Heart right ventricle (tissue), 16 donors: ENCODE data around the gene RNF227. TPM values are rescaled to one million over a fixed set of nuclear protein-coding genes. Genes with fewer than 3 reads are reported as not detected.

Source experiments
- ATAC-seq, 8 donors: fragments of 200-7000 bp; cut with Tn5 transposase; one replicate each; pipeline ENCODE4 v1.9.1; 2020; ENCODE audit warnings: mild to moderate bottlenecking in 8 of 8, moderate library complexity in 8 of 8, moderate number of reproducible peaks in 1 of 8
- DNase-seq, 2 donors: peaks; one replicate each; pipeline ENCODE4 v3.0.0-alpha.2; 2020
- H3K27ac ChIP-seq, 10 donors: fragments of 200-600 bp; sonication (generic) in 2 of 10; one replicate each; pipeline versions ENCODE4 v1.5.0 to v1.8.0; 2020 to 2022; ENCODE audit warnings: mild to moderate bottlenecking in 3 of 10
- H3K27me3 ChIP-seq, 7 donors: fragments of 200-600 bp; one replicate each; pipeline ENCODE4 v1.8.0; 2021 to 2022; ENCODE audit warnings: mild to moderate bottlenecking in 2 of 7
- H3K36me3 ChIP-seq, 9 donors: fragments of 200-600 bp; sonication (generic) in 1 of 9; one replicate each; pipeline versions ENCODE4 v1.5.0 to v1.8.0; 2020 to 2022; ENCODE audit warnings: mild to moderate bottlenecking in 2 of 9
- H3K4me1 ChIP-seq, 9 donors: fragments of 200-600 bp; sonication (generic) in 1 of 9; one replicate each; pipeline versions ENCODE4 v1.5.0 to v1.8.0; 2020 to 2022; ENCODE audit warnings: mild to moderate bottlenecking in 4 of 9
- H3K4me3 ChIP-seq, 10 donors: fragments of 200-600 bp; sonication (generic) in 2 of 10; one replicate each; pipeline versions ENCODE4 v1.5.0 to v1.8.0; 2020 to 2022; ENCODE audit warnings: mild to moderate bottlenecking in 7 of 10, moderate library complexity in 2 of 10
- H3K9me3 ChIP-seq, 11 donors: fragments of 200-600 bp in 10 of 11; sonication (generic) in 2 of 11; one replicate each; pipeline versions ENCODE4 v1.5.0 to v1.8.0; 2013 to 2022; ENCODE audit warnings: mild to moderate bottlenecking in 2 of 11, control low read depth in 1 of 11, moderate library complexity in 1 of 11
- WGBS, 2 donors: extraction: QIAGEN DNeasy Blood & Tissue Kit; methylation state at CpG; one replicate each; pipeline ENCODE4 v1.1.7; 2013; ENCODE audit warnings: inconsistent platforms in 1 of 2; 5-methylcytosine and 5-hydroxymethylcytosine counted together
- intact Hi-C, 10 donors: fragments of 100-400 bp; cut with DNase I; formaldehyde crosslinking; loops; one replicate each; pipeline versions ENCODE4 v1.11.1 to v1.14.2; 2022
- polyA plus RNA-seq, 2 donors: library from polyadenylated mRNA; stranded (reverse); fragments of 200-250 nt; gene quantifications; one replicate each; pipeline ENCODE4 v1.2.3, GENCODE V29; 2013
- total RNA-seq, 10 donors: library from RNA; stranded (reverse); fragmentation: NEBNext Ultra II Directional in 3 of 10; extraction: Animal tissue kit (Norgen Biotek cat#: 25700) in 3 of 10; gene quantifications; one replicate each; pipeline versions ENCODE4 v1.2.1 to v1.2.4, GENCODE V29; 2021 to 2023
- TF ChIP-seq, protein P1 (sequence below), 9 donors: fragments of 200-600 bp; sonication (generic) in 2 of 9; IDR thresholded peaks; one replicate each; pipeline versions ENCODE4 v1.5.0 to v1.8.0; 2021 to 2022; ENCODE audit warnings: antibody characterized with exemption in 9 of 9, mild to moderate bottlenecking in 5 of 9, moderate library complexity in 1 of 9
- donor health status: Arrhythmogenic right ventricular cardiomyopathy.
- donor health status: ischemic (EF 13 %, LVEDD 7.1; RV severe dilation, severe dysfunction).
- donor health status: healthy with polysubstance abuse.
- donor health status: DM: no; HTN: yes; CAD: no.
- donor health status: DM: no; HTN: no; CAD: no.
- donor health status: ischemic (EF 25% LVEDD 6.9; RV normal size, moderate dysfunction).
- donor health status: ischemic (EF 25% LVEDD 5.7; RV mildly dilated, moderate dysfunction).
- donor health status: healthy.
- donor health status: DM: yes; HTN: yes; CAD: no.
- donor health status: Ischemic cardiomyopathy.
- donor health status: ischemic (EF 35%, LVEDD 5.7; RV mildly dilated, moderate dysfunction).
- donor health status: nonischemic (EF 11% LVEDD 7.7; RV severe dilation, severe dysfunction).
- donor health status: DM: yes; HTN: yes; CAD: no.
- donor health status: PGD.
- donor health status: ischemic (EF 29% LVEDD 5.4; RV normal size, mild dysfunction).
- donor health status: nonischemic (EF 23%, LVEDD 6.1; RV moderate dilation, normal function).

The RNF227 gene
- total and polyA plus RNA-seq, 12 donors: 0.15 to 1.9 (median 0.93) TPM

- no peak for ATAC-seq
- H3K9me3 ChIP-seq: no peaks in the 10 kb centered on the region
- no peaks in the 10 kb centered on the region for H3K27me3 ChIP-seq
- no peak for DNase-seq
- intact Hi-C loops: no loop called here
- no peak overlapping the region for H3K4me3 ChIP-seq
- H3K4me1 ChIP-seq: peaks cover 2 to 32% (median 20%) of the 10 kb centered on the region in 9 donors
- H3K27ac ChIP-seq: no peak overlapping the region
- peaks cover 0 to 66% (median 4%) of the 10 kb centered on the region in 9 donors for H3K36me3 ChIP-seq
- TF ChIP-seq, protein P1, sequence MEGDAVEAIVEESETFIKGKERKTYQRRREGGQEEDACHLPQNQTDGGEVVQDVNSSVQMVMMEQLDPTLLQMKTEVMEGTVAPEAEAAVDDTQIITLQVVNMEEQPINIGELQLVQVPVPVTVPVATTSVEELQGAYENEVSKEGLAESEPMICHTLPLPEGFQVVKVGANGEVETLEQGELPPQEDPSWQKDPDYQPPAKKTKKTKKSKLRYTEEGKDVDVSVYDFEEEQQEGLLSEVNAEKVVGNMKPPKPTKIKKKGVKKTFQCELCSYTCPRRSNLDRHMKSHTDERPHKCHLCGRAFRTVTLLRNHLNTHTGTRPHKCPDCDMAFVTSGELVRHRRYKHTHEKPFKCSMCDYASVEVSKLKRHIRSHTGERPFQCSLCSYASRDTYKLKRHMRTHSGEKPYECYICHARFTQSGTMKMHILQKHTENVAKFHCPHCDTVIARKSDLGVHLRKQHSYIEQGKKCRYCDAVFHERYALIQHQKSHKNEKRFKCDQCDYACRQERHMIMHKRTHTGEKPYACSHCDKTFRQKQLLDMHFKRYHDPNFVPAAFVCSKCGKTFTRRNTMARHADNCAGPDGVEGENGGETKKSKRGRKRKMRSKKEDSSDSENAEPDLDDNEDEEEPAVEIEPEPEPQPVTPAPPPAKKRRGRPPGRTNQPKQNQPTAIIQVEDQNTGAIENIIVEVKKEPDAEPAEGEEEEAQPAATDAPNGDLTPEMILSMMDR (IDR thresholded peaks at IDR 0.05): no peak
These were observed 19.8 kb upstream of the RNF227 start for GRCh38 chr17:7935859-7936258.

DNA sequence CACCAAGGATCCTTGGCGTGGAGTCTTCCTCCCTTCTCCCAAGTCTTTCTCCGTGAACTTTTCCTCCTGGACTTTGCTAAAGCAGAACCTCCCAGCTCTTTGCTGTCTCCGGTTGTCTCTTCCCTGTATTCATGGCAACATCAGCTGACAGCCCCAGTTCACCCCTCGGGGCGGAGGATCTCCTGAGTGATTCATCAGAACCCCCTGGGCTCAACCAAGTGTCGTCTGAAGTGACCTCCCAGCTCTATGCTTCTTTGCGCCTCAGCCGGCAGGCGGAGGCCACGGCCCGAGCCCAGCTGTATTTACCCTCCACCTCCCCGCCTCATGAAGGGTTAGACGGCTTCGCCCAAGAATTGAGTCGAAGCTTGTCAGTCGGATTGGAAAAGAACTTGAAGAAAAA is 16.9 kb upstream of the RNF227 start:
- intact Hi-C loops: loop anchor here in 1 of 10 donors (5.0 kb wide), 1 partner anchor 46 kb away; the partner anchor contains the start of gene CHD3
- WGBS, 2 donors: 12 to 15% methylated on average over 16 of the region's 16 CpGs

GRCh38 chr17:7932483-7932891 is 16.4 kb upstream of the RNF227 start:
- Histone ChIP-seq H3K9me3 (no peaks in the 10 kb centered on the region), H3K27ac (peak overlapping the region in 9 of 10 donors; percentile 49 to 92 (median 79)), H3K4me1 (peaks cover 2 to 36% (median 22%) of the 10 kb centered on the region in 9 donors), H3K27me3 (no peaks in the 10 kb centered on the region), H3K36me3 (peaks cover 0 to 48% (median 4%) of the 10 kb centered on the region in 9 donors), H3K4me3 (peak overlapping the region; percentile 46 to 94 (median 77))
- DNase-seq (no peak), ATAC-seq (peak; percentile 5 to 58 (median 38))
- intact Hi-C loops: loop anchor here in 1 of 10 donors (5.0 kb wide), 1 partner anchor 45 kb away; the partner anchor contains the start of gene CHD3
- TF ChIP-seq, protein P1 (IDR thresholded peaks at IDR 0.05): no peak
- 0% methylated on average over 17 of the region's 17 CpGs for WGBS, 2 donors

More for the DNA sequence above, 16.9 kb upstream of the RNF227 start:
- peaks cover 0 to 53% (median 4%) of the 10 kb centered on the region in 9 donors for H3K36me3 ChIP-seq
- TF ChIP-seq, protein P1 (IDR thresholded peaks at IDR 0.05): peak in 1 of 9 donors; percentile 15
- no peaks in the 10 kb centered on the region for H3K27me3 ChIP-seq
- peak in 2 of 8 donors; percentile 4 to 19 for ATAC-seq
- no peaks in the 10 kb centered on the region for H3K9me3 ChIP-seq
- no peak for DNase-seq
- peak overlapping the region; percentile 46 to 94 (median 77) for H3K4me3 ChIP-seq
- peaks cover 2 to 36% (median 22%) of the 10 kb centered on the region in 9 donors for H3K4me1 ChIP-seq
- peak overlapping the region in 7 of 10 donors; percentile 49 to 92 (median 79) for H3K27ac ChIP-seq

- H3K36me3 ChIP-seq: peaks cover 0 to 42% (median 4%) of the 10 kb centered on the region in 9 donors
- H3K9me3 ChIP-seq: no peaks in the 10 kb centered on the region
- H3K4me1 ChIP-seq: peaks cover 2 to 36% (median 22%) of the 10 kb centered on the region in 9 donors
- H3K4me3 ChIP-seq: peak within 1 kb of the TSS; percentile 46 to 94 (median 77)
- intact Hi-C loops: loop anchor here in 1 of 10 donors (5.0 kb wide), 1 partner anchor 45 kb away; the partner anchor contains the start of gene CHD3
- DNase-seq (peak; percentile 99 to 100), ATAC-seq (peak; percentile 98 to 99 (median 99))
- WGBS, 2 donors: 0% methylated on average over 55 of the region's 55 CpGs
- TF ChIP-seq, protein P1 (IDR thresholded peaks at IDR 0.05): no peak
- H3K27me3 ChIP-seq: no peaks in the 10 kb centered on the region
- H3K27ac ChIP-seq: peak within 1 kb of the TSS in 9 of 10 donors; percentile 49 to 92 (median 79)
These were observed 15.8 kb upstream of the RNF227 start, which contains the start of the genes CNTROB and TRAPPC1 for GRCh38 chr17:7931709-7932482. Gene CNTROB, plus strand, starts transcription at chr17:7932206. Its CDS starts 874 bp downstream, at chr17:7933080. Gene TRAPPC1, minus strand, starts transcription at chr17:7931946. Its CDS starts 117 bp downstream, at chr17:7931829.
